ENCODE results near the gene GATM. TPM values are rescaled to one million over a fixed set of nuclear protein-coding genes. Genes with fewer than 3 reads are reported as not detected.
A peak's percentile ranks its signal among the peaks of the same experiment; 100 is the strongest.

GATM gene
- total RNA-seq (2021; fragmentation: NEBNext Ultra II Directional; extraction: Animal tissue kit (Norgen Biotek cat#: 25700)) (10.0 and 10.2 TPM in 2 replicates), polyA plus RNA-seq (2011; rRNA removed) (13.5 and 15.1 TPM in 2 replicates), polyA minus RNA-seq (2011; rRNA and poly(A)+ RNA removed) (15.5 and 22.0 TPM in 2 replicates)
- 19.1 TPM for polyA plus RNA-seq (2011; cell fraction: cytosol; rRNA removed)
- polyA plus RNA-seq (2011; cell fraction: nucleus; rRNA removed): 12.6 TPM
- polyA plus RNA-seq (2012, experiment 1 of 2): 9.0 to 12.4 TPM (median 10.1 TPM) in 4 replicates
- 3.4 TPM for polyA plus RNA-seq (2012, experiment 2 of 2)
- polyA plus RNA-seq (2013, experiment 1 of 2): 8.9 TPM
- polyA plus RNA-seq (2013, experiment 2 of 2): 9.0 TPM
- 8.5 TPM for polyA minus RNA-seq (2011; cell fraction: cytosol; rRNA and poly(A)+ RNA removed)
- polyA minus RNA-seq (2011; cell fraction: nucleus; rRNA and poly(A)+ RNA removed): 17.3 TPM
- long read RNA-seq, experiment 1, transcript GATM-201 (9 exons, 2,597 nt): major isoform, 6 of 12 reads
- long read RNA-seq, experiment 1, partial matches to known transcripts: 5 of 12 reads
- long read RNA-seq, experiment 1, other reads (novel, unspliced or antisense): 0 of 12 reads
- long read RNA-seq, experiment 2: 0 reads

GRCh38 chr15:45378149-45378912, at the start of gene GATM:
Gene GATM (minus strand): TSS chr15:45378544. CDS start chr15:45378453, 91 bp downstream.
- Histone ChIP-seq H2BK5ac (ENCODE audit: low read depth, low read length) (no peak within 1 kb of the TSS), H4K5ac (ENCODE audit: insufficient read length, low read depth, low read length) (no peak within 1 kb of the TSS), H2BK15ac (ENCODE audit: low read length) (no peak within 1 kb of the TSS), H3K23me2 (ENCODE audit: low read depth, low read length) (peaks cover 11% of the 10 kb centered on the region), H2BK20ac (ENCODE audit: low read length) (no peak within 1 kb of the TSS), H3K14ac (ENCODE audit: insufficient read length) (no peak within 1 kb of the TSS), H3K79me2 (ENCODE audit: control insufficient read depth in 1 of 2, insufficient read depth in 2 of 2, low read length in 2 of 2) (no peaks in the 10 kb centered on the region), H3K9me3 (ENCODE audit: insufficient read depth in 2 of 2, low read depth in 1 of 2, low read length in 1 of 2) (no peaks in the 10 kb centered on the region), H3K4ac (replicated peaks; ENCODE audit: insufficient read length, low read depth, low read length) (no peak within 1 kb of the TSS), H2BK120ac (replicated peaks; ENCODE audit: low read depth, low read length) (no peak within 1 kb of the TSS), H3K36me3 (ENCODE audit: control insufficient read depth in 2 of 4, insufficient read depth in 4 of 4, low read length in 3 of 4) (no peaks in the 10 kb centered on the region), H2BK12ac (ENCODE audit: low read depth, low read length) (no peak within 1 kb of the TSS), H4K91ac (replicated peaks; ENCODE audit: insufficient read length, low read length) (no peak within 1 kb of the TSS), H4K8ac (ENCODE audit: extremely low read depth, insufficient read depth, low read length) (no peak within 1 kb of the TSS; the same call in 1 of the 2 replicates), H3K4me1 (replicated peaks in 1 of 4; ENCODE audit: control insufficient read depth in 3 of 4, insufficient read depth in 4 of 4, low read length in 3 of 4) (peaks cover 0 to 2% (median 0%) of the 10 kb centered on the region in 4 experiments; a peak in 2 of 7 replicates), H3K4me3 (ENCODE audit: extremely low read depth in 1 of 4, insufficient read depth in 2 of 4, low read depth in 3 of 4, low read length in 4 of 4) (peak within 1 kb of the TSS; percentile 48 to 73 (median 64)), H3K56ac (replicated peaks; ENCODE audit: insufficient read length, low read depth, low read length) (no peak within 1 kb of the TSS), H3K27ac (ENCODE audit: low read depth, low read length) (no peak within 1 kb of the TSS), H3K79me1 (ENCODE audit: low read depth, low read length) (no peaks in the 10 kb centered on the region), H3K27me3 (replicated peaks in 1 of 4; ENCODE audit: control insufficient read depth in 3 of 4, extremely low read depth in 1 of 4, insufficient read depth in 3 of 4, low read length in 3 of 4) (peaks cover 10 to 40% (median 34%) of the 10 kb centered on the region in 4 experiments), H2AK5ac (ENCODE audit: low read depth, low read length) (no peak within 1 kb of the TSS), H3K4me2 (ENCODE audit: insufficient read depth in 1 of 2, low read depth in 2 of 2, low read length in 2 of 2) (peak within 1 kb of the TSS; percentile 76 to 85), H3K23ac (ENCODE audit: insufficient read length) (no peak within 1 kb of the TSS), H3K18ac (ENCODE audit: extremely low read depth, low read length) (peak within 1 kb of the TSS; percentile 57), H3K9ac (replicated peaks in 1 of 4; ENCODE audit: extremely low read depth in 1 of 4, low read depth in 3 of 4, low read length in 3 of 4) (peak within 1 kb of the TSS in 3 of 4 experiments; percentile 62 to 76 (median 62)), H2AFZ (ENCODE audit: low read length) (peak within 1 kb of the TSS; percentile 75; the same call in 1 of the 2 replicates), H4K20me1 (replicated peaks in 1 of 2; ENCODE audit: control insufficient read depth in 1 of 2, insufficient read depth in 2 of 2, low read length in 2 of 2) (peaks cover 0 to 2% of the 10 kb centered on the region in 2 experiments)
- DNase-seq (ENCODE audit: low read depth in 1 of 2, low spot score in 2 of 2): peak in 1 of 2 experiments; percentile 77
- ChIA-PET CTCF (ENCODE audit: partially characterized antibody) (interaction anchor here (0.6 to 3.4 kb wide), 7 partner anchors 9 to 215 kb away, joined by 3 to 11 read pairs (median 4); no protein-coding TSS in a partner anchor), POLR2A (ENCODE audit: partially characterized antibody) (interaction anchor here (1.3 to 2.4 kb wide), 2 partner anchors 11 to 24 kb away, joined by 3 to 15 read pairs; a partner anchor contains a TSS)
- WGBS, 2 experiments (ENCODE audit: extremely low coverage in 1 of 2, insufficient coverage in 1 of 2, insufficient read length in 1 of 2, insufficient replicate concordance in 2 of 2, low coverage in 1 of 2, low lambda C conversion rate in 2 of 2, missing lambda C conversion rate in 1 of 2): 2% methylated on average over 35 of the region's 87 CpGs; no CpG with 5 or more reads in 1 of the 2 experiments
- FAIRE-seq: no peak
- TF ChIP-seq SP1 (IDR thresholded peaks at IDR 0.05; ENCODE audit: low read depth, low read length) (0 out of 2 replicates have a peak, but pooled peaks have one; percentile 10), RNF2 (IDR thresholded peaks at IDR 0.05; ENCODE audit: borderline replicate concordance, low read depth, low read length, missing control alignments, poor library complexity, severe bottlenecking) (no peak), CTCF (IDR thresholded peaks at IDR 0.05; ENCODE audit: control extremely low read depth in 1 of 3, insufficient read depth in 1 of 3, low read depth in 1 of 3, low read length in 3 of 3) (peak; percentile 42 to 56 (median 45); a peak in 3 of 4 replicates), KDM4A (IDR thresholded peaks at IDR 0.05; ENCODE audit: low read depth, low read length, severe bottlenecking) (peak; percentile 99), HDAC2 (IDR thresholded peaks at IDR 0.05; ENCODE audit: borderline replicate concordance in 1 of 2, low read depth in 2 of 2, low read length in 2 of 2) (peak; percentile 34 to 80; a peak in 1 of 4 replicates)

Data from H1 (cell line).